Common myeloid progenitor, CD34-positive (primary cell): ENCODE data around the gene SLC5A8.
"Not testable (repeated sequence)": the region's sequence is repeated elsewhere in the genome, so short reads cannot be mapped to it uniquely, and the experiment has no call there.

Experiments
- CTCF ChIA-PET: fragments of 350-600 bp; sonication (Branson Sonifier 250); formaldehyde crosslinking; loops from one replicate; lab custom pipeline; 2021; ENCODE audit warnings: antibody characterized with exemption; lab: Charles Lee
- POLR2A ChIA-PET: fragments of 350-600 bp; sonication (Branson Sonifier 250); formaldehyde crosslinking; loops from one replicate; lab custom pipeline; 2021; ENCODE audit warnings: antibody characterized with exemption; lab: Charles Lee
- DNase-seq, 3 donors: peaks; one replicate each; pipeline versions ENCODE4 v3.0.0 to v3.0.0-alpha.2; 2013
- H3K27ac ChIP-seq, 2 experiments: 1 replicate in 1 of 2; 2 replicates in 1 of 2; pipeline ENCODE4 v1.7.0; 2013; ENCODE audit warnings: inconsistent platforms in 2 of 2, low read length in 2 of 2, mild to moderate bottlenecking in 2 of 2, low read depth in 1 of 2, moderate library complexity in 1 of 2; ENCODE audit not compliant: severe bottlenecking in 2 of 2, insufficient read depth in 1 of 2, poor library complexity in 1 of 2
- H3K27me3 ChIP-seq, 5 experiments: replicated peaks in 2 of 5; 1 replicate in 3 of 5; 2 replicates in 2 of 5; pipeline versions ENCODE4 v1.6.1 to v1.7.0; 2013; ENCODE audit warnings: low read length in 4 of 5, mild to moderate bottlenecking in 2 of 5, moderate library complexity in 2 of 5, inconsistent platforms in 1 of 5; ENCODE audit not compliant: insufficient read depth in 5 of 5, control insufficient read depth in 4 of 5
- H3K36me3 ChIP-seq, 4 experiments: 1 replicate in 2 of 4; 2 replicates in 2 of 4; pipeline versions ENCODE4 v1.6.1 to v1.7.0; 2013; ENCODE audit warnings: low read length in 3 of 4, control low read depth in 1 of 4, mild to moderate bottlenecking in 1 of 4; ENCODE audit not compliant: control insufficient read depth in 4 of 4, insufficient read depth in 4 of 4
- H3K4me1 ChIP-seq, 4 experiments: 1 replicate in 3 of 4; 2 replicates in 1 of 4; pipeline versions ENCODE4 v1.6.1 to v1.7.1; 2013; ENCODE audit warnings: low read length in 3 of 4, mild to moderate bottlenecking in 3 of 4, control low read depth in 1 of 4, inconsistent platforms in 1 of 4, moderate library complexity in 1 of 4; ENCODE audit not compliant: control insufficient read depth in 4 of 4, insufficient read depth in 4 of 4; ENCODE audit errors: control extremely low read depth in 1 of 4
- H3K4me3 ChIP-seq, 7 experiments: 1 replicate in 4 of 7; 2 replicates in 3 of 7; pipeline versions ENCODE4 v1.5.1 to v1.7.0; 2013; ENCODE audit warnings: mild to moderate bottlenecking in 7 of 7, low read length in 6 of 7, moderate library complexity in 6 of 7, inconsistent platforms in 2 of 7, low read depth in 2 of 7, control low read depth in 1 of 7; ENCODE audit not compliant: insufficient read depth in 4 of 7, control insufficient read depth in 1 of 7; ENCODE audit errors: extremely low read depth in 1 of 7
- H3K9me3 ChIP-seq, 5 experiments: 1 replicate in 4 of 5; 2 replicates in 1 of 5; pipeline versions ENCODE4 v1.6.1 to v1.7.1; 2013; ENCODE audit warnings: low read length in 4 of 5, mild to moderate bottlenecking in 2 of 5, inconsistent platforms in 1 of 5, low read depth in 1 of 5, moderate library complexity in 1 of 5; ENCODE audit not compliant: control insufficient read depth in 4 of 5, insufficient read depth in 2 of 5; ENCODE audit errors: control extremely low read depth in 1 of 5
- WGBS: methylation state at CpG from one replicate; pipeline ENCODE4 v1.1.5; 2013; ENCODE audit not compliant: insufficient coverage; 5-methylcytosine and 5-hydroxymethylcytosine counted together

Gene SLC5A8

GRCh38 chr12:101172316-101172715, 37.7 kb downstream of the SLC5A8 start:
- Histone ChIP-seq H3K36me3 (no peaks in the 10 kb centered on the region), H3K9me3 (peaks cover 0 to 3% (median 0%) of the 10 kb centered on the region in 5 experiments), H3K27me3 (no peaks in the 10 kb centered on the region), H3K4me3 (no peak overlapping the region), H3K4me1 (no peaks in the 10 kb centered on the region), H3K27ac (no peak overlapping the region)
- CTCF ChIA-PET = no interaction called here
- no peak for DNase-seq
- 53% methylated on average over 5 of the region's 5 CpGs for WGBS
- POLR2A ChIA-PET = no interaction called here

DNA sequence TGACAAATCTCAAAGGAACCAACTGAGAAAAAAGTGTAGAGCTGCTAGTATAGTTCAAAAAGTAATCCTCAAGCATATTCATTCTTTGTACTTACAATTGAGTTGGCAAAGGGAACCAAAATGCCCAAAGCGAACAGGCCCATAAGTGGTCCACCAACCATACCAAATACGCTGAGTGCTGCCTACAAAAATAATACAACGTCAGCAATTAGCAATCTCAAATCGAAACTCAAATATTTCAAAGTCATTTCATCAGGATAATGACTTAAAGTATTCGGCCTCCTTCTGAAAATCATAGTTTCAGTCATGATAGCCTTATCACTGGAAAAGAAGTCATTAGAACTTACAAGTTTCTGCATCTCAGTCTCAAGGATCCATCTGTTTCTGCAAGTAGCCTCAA, 42.0 kb downstream of the SLC5A8 start:
- CTCF ChIA-PET = no interaction called here
- Histone ChIP-seq H3K27ac (no peak overlapping the region), H3K4me3 (no peak overlapping the region), H3K9me3 (no peaks in the 10 kb centered on the region), H3K4me1 (no peaks in the 10 kb centered on the region), H3K36me3 (no peaks in the 10 kb centered on the region), H3K27me3 (peaks cover 0 to 3% (median 0%) of the 10 kb centered on the region in 5 experiments)
- WGBS = 100% methylated on average over 5 of the region's 5 CpGs
- no peak for DNase-seq
- POLR2A ChIA-PET = no interaction called here

DNA sequence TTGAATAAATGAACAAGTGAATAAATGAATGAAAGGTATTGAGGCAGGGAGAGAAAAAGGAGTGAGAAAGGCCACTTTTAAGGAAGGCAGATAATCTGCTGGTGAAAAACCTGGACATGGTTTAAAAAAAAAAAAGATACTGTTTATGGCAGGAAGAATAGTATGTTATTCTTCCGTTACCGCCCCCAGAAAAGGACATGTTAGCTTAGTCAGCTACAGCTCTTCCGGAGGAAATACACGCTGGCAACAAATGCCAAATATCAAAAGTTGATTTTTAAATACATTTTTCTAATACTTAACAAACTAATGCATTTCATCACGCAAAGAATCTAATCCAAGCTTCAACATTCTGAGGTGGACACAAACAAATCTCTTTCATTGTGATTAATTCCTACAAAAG, 43.2 kb downstream of the SLC5A8 start:
- H3K27me3 ChIP-seq = peaks cover 0 to 3% (median 0%) of the 10 kb centered on the region in 5 experiments
- 100% methylated on average over 2 of the region's 5 CpGs for WGBS
- POLR2A ChIA-PET = no interaction called here
- no peaks in the 10 kb centered on the region for H3K4me1 ChIP-seq
- no peaks in the 10 kb centered on the region for H3K9me3 ChIP-seq
- no peak overlapping the region for H3K27ac ChIP-seq
- DNase-seq = no peak
- no peaks in the 10 kb centered on the region for H3K36me3 ChIP-seq
- CTCF ChIA-PET = interaction anchor here (1.1 kb wide), 1 partner anchor 11 kb away, joined by 3 read pairs; no protein-coding TSS in a partner anchor
- no peak overlapping the region for H3K4me3 ChIP-seq

DNA sequence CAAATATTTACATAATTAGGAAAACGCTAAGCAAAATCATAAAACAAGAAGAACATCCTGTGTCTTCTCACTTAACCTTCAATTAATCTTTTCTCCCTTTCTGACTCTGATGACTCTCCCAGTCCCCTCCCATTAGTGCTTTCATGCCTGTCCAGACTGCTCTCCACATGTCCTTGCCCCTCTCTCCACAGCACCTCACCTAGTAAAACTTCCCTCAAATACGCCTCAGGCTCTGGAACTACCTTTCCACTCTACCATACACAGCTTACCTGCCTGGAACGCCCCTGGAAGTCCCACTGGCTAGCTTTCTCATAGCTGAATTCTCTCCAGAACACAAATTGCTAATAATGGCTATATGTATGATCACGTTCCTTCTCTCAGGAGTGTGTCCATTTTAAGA, 44.7 kb downstream of the SLC5A8 start:
- no peaks in the 10 kb centered on the region for H3K36me3 ChIP-seq
- H3K4me3 ChIP-seq = no peak overlapping the region
- ChIA-PET CTCF (no interaction called here), POLR2A (no interaction called here)
- peaks cover 0 to 3% (median 0%) of the 10 kb centered on the region in 5 experiments for H3K27me3 ChIP-seq
- H3K4me1 ChIP-seq = no peaks in the 10 kb centered on the region
- H3K9me3 ChIP-seq = no peaks in the 10 kb centered on the region
- H3K27ac ChIP-seq = no peak overlapping the region
- DNase-seq = no peak
- WGBS = 83% methylated on average over 3 of the region's 4 CpGs

- H3K4me1 ChIP-seq, H3K4me3 ChIP-seq, H3K9me3 ChIP-seq, H3K27me3 ChIP-seq, CTCF ChIA-PET, POLR2A ChIA-PET, H3K36me3 ChIP-seq, DNase-seq, H3K27ac ChIP-seq: not testable (repeated sequence)
- 95% methylated on average over 23 of the region's 35 CpGs for WGBS
Observed at GRCh38 chr12:101145777-101146431, 64.1 kb downstream of the SLC5A8 start.

DNA sequence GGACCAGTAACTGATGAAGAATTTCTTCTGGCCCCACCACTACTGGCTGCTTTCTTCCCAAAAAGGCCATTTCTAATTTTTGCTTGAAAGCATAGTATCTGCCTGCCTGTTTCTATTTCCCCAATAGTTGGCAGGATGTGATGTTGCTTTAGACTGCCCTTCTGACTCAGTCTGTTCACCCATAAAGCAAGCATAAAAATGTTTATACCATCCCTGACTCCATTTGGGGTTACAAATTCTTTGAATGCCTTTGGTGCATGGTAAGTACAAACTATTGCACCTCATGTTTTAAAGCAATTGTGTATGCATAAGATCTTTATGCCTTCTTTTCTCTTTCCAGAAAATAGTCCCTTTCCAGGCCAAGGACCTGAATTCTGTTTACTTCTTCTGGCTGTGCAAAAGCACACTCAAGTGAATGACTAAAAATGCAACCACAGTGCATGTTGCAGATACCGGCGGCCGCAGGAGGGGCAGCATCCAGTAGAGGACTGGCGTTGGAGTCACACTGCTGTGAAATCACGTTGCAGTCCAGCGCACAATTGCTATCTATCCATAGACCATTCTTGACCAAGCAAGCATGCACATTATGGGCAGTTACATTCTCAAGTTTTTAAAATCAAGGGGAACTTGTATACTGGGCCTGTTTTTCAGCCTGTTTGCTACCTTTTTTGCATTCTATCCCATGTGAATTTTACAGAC, 82.4 kb downstream of the SLC5A8 start:
- Histone ChIP-seq H3K4me1 (no peaks in the 10 kb centered on the region), H3K36me3 (no peaks in the 10 kb centered on the region), H3K27me3 (no peaks in the 10 kb centered on the region), H3K4me3 (no peak overlapping the region), H3K9me3 (no peaks in the 10 kb centered on the region), H3K27ac (no peak overlapping the region)
- WGBS = 94% methylated on average over 6 of the region's 6 CpGs
- ChIA-PET POLR2A (no interaction called here), CTCF (no interaction called here)
- DNase-seq = no peak

DNA sequence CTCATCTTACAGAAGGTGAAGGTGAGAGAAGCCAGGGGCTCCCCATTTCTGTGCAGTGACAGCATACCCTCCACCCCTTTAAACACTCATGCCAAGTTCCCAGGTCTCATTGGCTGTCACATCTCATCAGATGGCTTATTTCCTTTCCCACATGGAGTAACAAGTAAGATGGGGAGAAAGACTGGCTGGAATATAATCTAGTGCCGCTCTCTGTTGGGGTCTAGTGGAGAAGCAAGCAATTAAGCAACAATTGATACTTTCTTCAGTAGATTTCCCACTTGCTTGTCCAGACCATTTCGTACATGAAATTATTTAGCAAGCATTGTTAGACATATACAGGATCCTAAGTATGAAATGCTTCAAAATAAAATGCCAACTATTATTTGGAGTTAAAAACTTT, 92.2 kb downstream of the SLC5A8 start:
- DNase-seq = no peak
- Histone ChIP-seq H3K9me3 (peaks cover 0 to 2% (median 0%) of the 10 kb centered on the region in 5 experiments), H3K4me3 (no peak overlapping the region), H3K27ac (no peak overlapping the region), H3K4me1 (no peaks in the 10 kb centered on the region), H3K36me3 (no peaks in the 10 kb centered on the region), H3K27me3 (no peaks in the 10 kb centered on the region)
- POLR2A ChIA-PET = no interaction called here
- CTCF ChIA-PET = no interaction called here
- no CpG with 5 or more reads among the region's 2 CpGs for WGBS
